Kidney epithelial cell (primary cell): Measurements from ENCODE around the gene MAB21L2. TPM values are rescaled to one million over a fixed set of nuclear protein-coding genes. Genes with fewer than 3 reads are reported as not detected.

Source experiments
- DNase-seq: peaks from one replicate; pipeline ENCODE4 v3.0.0-alpha.2; 2010; ENCODE audit warnings: low read depth
- H3K27me3 ChIP-seq: 2 replicates; pipeline ENCODE4 v1.6.0; 2011; ENCODE audit warnings: low read length; ENCODE audit not compliant: control insufficient read depth, insufficient read depth
- H3K36me3 ChIP-seq: 2 replicates; pipeline ENCODE4 v1.5.1; 2011; ENCODE audit warnings: low read length; ENCODE audit not compliant: control insufficient read depth, insufficient read depth
- H3K4me3 ChIP-seq: 2 replicates; pipeline ENCODE4 v1.5.1; 2011; ENCODE audit warnings: low read depth, mild to moderate bottlenecking, control low read depth, low read length
- total RNA-seq: library from RNA; depleted of rRNA; stranded (reverse); fragments of >200 nt; gene quantifications from 2 replicates; pipeline ENCODE4 v1.2.3, GENCODE V29; 2015
- TF ChIP-seq, protein P1 (sequence below): IDR thresholded peaks from 2 replicates; pipeline ENCODE4 v1.5.1; 2011; ENCODE audit warnings: mild to moderate bottlenecking, moderate library complexity, low read length, control low read depth, inconsistent platforms; ENCODE audit not compliant: insufficient read depth, poor library complexity, severe bottlenecking

The MAB21L2 gene
- total RNA-seq, 1 donor from 2014 or later, result not detected

DNA sequence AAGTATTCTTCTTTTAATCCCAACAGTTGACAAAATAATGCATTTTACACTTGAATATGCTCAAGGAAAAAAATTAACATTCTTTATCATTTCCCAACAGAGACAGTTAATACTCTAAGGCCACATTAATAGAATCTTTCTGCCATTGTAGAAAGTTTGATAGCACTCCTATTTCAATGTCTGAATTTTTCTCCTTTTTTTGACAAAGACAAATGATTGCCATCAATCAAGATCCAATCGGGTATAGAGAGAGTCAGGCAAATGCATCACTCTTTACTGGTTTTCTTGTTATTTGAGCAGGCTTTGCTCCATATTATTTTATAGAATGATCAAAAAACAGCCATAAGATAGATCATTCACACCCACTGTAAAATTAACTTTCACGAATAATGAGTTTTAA, 46.1 kb downstream of the MAB21L2 start:
- TF ChIP-seq, protein P1, sequence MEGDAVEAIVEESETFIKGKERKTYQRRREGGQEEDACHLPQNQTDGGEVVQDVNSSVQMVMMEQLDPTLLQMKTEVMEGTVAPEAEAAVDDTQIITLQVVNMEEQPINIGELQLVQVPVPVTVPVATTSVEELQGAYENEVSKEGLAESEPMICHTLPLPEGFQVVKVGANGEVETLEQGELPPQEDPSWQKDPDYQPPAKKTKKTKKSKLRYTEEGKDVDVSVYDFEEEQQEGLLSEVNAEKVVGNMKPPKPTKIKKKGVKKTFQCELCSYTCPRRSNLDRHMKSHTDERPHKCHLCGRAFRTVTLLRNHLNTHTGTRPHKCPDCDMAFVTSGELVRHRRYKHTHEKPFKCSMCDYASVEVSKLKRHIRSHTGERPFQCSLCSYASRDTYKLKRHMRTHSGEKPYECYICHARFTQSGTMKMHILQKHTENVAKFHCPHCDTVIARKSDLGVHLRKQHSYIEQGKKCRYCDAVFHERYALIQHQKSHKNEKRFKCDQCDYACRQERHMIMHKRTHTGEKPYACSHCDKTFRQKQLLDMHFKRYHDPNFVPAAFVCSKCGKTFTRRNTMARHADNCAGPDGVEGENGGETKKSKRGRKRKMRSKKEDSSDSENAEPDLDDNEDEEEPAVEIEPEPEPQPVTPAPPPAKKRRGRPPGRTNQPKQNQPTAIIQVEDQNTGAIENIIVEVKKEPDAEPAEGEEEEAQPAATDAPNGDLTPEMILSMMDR, result no peak
- Histone ChIP-seq H3K4me3 (no peak overlapping the region), H3K36me3 (no peaks in the 10 kb centered on the region), H3K27me3 (no peaks in the 10 kb centered on the region)
- DNase-seq, result no peak

DNA sequence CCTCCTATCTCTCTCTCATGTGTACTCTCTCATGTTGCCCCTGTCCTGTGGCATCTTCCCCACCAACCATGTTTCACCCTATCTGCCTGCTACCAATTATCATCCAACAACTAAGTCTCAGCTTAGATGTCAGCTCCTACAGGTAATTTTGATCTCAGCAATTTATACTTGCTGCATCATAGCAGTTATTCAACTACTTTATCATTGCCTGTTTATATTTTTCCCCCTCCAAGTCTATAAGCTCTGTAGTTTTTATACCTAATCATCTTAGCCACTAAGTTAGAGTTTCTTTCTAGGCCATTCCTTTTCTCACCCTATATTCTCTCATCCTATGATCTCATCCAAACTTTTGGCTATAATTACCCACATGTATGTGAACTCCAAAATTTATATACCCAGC, 50.7 kb downstream of the MAB21L2 start:
- Histone ChIP-seq H3K4me3 (no peak overlapping the region), H3K27me3 (no peaks in the 10 kb centered on the region), H3K36me3 (no peaks in the 10 kb centered on the region)
- TF ChIP-seq, protein P1, result no peak
- DNase-seq, result no peak
